HG03342 (cell line): Measurements from ENCODE around the gene TRAF3IP1.

ENCODE experiments used
- ATAC-seq: cut with Tn5 transposase; IDR thresholded peaks from one replicate; pipeline ENCODE4 v1.9.1; 2021; ENCODE audit warnings: mild to moderate bottlenecking, moderate library complexity; ENCODE audit not compliant: unreplicated experiment

TRAF3IP1 gene

DNA sequence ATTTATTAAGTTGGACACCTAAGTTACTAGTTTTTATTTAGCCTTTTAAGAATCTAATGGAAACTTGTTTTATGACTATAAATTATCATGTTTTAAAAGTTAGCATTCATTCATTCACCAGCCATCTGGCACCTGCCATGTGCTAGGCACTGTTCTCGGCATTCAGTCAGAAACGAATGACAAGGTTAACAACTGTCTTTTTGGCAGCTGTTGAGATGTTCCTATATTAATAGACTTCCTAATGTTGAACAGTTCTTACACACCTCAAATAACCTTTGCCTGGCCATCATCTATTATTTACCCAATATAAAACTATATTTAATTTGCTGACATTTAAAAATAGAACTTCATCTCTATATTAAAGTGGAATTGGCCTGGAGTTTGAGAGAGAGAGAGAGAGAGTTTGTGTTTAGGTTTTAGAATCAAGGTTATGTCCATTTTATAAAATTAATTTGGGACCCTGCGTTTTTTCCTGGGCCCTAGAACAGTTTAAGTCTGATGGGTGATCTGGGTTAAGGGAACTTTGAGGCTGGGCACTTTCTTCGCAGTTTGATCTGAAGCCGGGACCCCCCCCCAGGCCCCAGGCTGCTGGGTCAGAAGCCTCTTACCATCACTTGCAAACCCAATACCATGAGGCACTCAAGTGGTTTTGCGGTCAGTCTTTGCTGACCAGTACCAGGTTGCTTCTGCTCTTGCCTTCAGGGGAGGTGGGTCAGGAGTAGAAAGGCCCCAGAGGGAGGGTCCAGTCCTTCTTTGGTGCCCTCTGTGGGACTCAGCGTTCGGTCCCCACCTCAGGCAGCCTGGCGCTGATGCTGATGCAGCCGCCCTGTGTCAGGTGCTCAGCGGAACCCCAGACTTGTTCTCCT, 58.1 kb downstream of the TRAF3IP1 start:
- no peak for ATAC-seq

DNA sequence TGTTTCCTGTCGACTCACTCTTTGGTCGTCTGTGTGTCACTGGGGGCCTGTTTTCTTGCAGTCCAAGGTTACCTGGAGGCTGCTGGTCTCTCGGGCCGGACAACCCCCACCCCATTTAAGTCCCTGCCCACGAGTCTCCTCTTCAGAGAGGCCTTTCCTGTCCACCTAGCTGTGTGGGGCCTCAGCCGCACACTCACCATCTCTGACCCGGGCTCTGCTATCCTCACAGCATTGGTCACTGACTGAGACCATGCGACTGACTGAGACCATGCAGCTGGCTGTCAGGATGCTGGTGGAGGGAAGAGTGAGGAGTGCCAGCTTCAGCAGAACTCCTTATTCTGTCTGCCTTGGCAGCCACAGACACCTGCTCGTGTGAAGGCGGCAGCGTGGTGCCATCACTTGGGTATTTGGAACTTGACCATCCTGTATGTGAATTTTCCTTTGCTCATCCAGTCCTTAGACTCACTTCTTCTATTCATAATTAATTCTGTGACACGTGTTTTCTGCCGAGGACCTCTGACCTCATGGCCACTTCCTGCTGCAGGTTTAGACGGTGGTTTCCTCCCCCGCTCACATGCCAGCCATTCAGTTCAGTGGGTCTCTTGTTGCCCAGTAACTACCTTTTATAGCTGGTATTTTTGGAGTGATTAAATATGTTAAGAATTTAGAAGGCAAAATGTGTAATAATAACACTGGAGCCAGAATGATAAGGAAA, 58.9 kb downstream of the TRAF3IP1 start:
- ATAC-seq = no peak

GRCh38 chr2:238380336-238380735, 60.0 kb downstream of the TRAF3IP1 start:
- ATAC-seq = no peak

DNA sequence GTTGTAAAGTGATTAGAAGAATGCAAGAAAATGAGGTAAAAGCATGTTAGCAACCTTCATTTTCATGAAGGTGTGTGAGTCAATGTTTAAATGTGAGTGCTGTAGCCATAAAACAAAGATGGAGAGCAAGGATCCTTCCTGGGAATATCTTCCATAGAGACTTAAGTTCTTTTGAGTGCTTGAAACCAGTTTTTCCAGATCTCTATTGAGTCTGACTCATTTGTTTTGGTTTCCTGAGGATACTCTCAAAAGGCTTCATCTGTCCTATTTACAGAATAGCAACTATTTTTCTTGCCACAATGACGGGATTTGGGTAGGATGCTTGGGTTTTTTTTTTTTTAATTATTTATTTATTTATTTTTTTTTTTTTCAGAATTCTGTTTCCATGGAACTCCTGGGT, 60.5 kb downstream of the TRAF3IP1 start:
- no peak for ATAC-seq

DNA sequence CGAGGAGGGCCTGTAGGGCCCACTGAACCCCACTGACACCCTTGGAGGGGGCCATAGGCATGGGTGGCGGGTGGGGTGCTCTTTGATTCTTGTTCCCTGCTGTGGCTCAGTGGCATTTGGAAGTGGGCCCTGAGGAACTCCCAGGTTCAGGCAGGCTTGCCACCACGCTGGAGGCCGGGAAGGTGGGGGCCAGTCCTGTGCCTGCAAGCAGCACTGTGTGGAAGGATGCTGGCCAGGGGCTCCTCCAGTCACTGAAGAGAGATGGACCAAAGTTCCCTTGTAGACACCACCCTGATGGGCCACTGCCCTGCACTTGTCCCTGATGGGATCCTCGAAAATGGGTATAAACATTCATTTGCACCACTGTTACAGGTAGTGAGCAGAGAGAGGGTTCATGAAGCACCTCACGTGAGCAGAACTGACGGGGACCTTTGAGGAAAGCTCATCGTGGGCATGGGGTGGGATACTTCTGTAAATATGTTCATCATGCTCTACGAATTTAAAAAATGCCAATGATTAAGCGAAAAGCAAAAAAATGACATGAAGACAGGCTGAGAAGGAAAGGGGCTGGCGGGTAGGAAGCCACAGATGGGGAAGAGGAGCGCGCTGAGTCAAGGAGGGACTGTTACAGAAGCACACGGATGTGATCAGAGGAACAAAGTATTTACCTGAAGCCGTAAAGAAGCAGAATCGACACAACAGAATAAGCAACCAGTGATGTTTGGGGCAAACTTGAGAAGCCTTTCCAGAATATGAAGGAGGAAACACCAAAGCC, 61.2 kb downstream of the TRAF3IP1 start:
- no peak for ATAC-seq

GRCh38 chr2:238382381-238382781, 62.1 kb downstream of the TRAF3IP1 start:
- ATAC-seq = no peak

- no peak for ATAC-seq
Measured at GRCh38 chr2:238383135-238383534, 62.8 kb downstream of the TRAF3IP1 start.

DNA sequence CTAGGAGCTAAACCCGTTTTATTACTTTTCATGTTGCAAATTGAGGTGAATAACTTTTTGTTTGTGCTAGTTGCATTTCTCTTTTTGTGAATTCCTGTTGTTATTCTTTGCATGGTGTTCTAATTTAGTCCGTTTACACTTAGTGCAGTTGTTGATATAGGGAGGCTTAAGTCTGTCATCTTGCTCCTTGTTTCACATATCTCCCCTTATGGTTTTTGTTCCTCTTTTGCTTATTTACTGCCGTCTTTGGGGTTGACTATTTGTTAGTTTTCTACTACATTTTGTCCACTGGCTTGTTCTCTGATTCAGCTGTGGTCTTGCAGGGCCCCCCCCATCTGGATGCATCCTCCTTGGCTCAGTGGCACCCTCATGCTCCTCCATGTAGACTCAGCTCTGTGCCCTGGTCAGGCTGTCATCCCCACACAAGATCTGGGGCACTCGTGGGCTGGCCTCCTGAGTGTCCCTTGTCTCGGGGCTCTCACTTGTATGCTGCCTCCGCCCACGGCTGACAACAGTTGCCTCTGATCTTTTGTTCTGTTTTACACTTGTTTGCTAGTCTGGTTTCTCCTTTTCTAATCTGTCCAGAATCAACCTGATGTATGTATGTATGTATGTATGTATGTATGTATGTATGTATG, 63.5 kb downstream of the TRAF3IP1 start:
- no peak for ATAC-seq

- no peak for ATAC-seq
Measured at GRCh38 chr2:238387332-238387731, 67.0 kb downstream of the TRAF3IP1 start.

- no peak for ATAC-seq
Measured at GRCh38 chr2:238388794-238389193, 68.5 kb downstream of the TRAF3IP1 start.

- no peak for ATAC-seq
Measured at GRCh38 chr2:238389988-238390589, 69.8 kb downstream of the TRAF3IP1 start.

- ATAC-seq = no peak
Measured at GRCh38 chr2:238391042-238391689, 70.8 kb downstream of the TRAF3IP1 start.

DNA sequence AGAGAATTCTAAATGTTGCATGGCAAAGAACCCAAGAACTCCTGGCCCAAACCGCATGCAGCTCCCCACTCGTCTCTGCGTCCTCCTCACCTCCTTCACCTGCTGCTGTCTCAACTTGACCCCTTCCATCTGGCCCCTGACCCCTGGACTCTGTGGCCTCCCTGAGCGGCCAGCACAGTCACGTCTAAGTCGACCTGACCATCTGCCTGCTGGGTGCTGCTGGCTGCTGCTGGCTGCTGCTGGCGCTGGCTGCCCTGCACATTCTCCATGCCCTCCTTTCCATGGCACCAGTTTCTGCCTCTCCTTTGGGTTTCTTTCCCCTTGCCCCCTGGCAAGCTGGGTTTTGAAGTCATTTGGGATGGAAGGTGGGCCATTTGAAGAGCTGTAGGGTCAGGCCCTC, 76.3 kb downstream of the TRAF3IP1 start:
- ATAC-seq = no peak

DNA sequence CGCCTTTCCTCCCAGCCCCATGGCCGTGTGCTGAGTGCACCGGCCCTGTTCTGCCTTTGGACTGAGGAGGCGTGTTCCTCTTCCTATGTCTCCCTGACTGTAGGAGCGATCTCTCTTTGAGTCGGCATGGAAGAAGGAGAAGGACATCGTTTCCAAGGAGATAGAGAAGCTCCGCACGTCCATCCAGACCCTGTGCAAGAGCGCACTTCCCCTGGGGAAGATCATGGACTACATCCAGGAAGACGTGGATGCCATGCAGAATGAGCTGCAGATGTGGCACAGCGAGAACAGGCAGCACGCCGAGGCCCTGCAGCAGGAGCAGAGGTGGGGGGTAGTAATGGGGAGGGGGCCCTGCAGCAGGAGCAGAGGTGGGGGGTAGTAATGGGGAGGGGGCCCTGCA, 77.0 kb downstream of the TRAF3IP1 start:
- ATAC-seq = no peak

DNA sequence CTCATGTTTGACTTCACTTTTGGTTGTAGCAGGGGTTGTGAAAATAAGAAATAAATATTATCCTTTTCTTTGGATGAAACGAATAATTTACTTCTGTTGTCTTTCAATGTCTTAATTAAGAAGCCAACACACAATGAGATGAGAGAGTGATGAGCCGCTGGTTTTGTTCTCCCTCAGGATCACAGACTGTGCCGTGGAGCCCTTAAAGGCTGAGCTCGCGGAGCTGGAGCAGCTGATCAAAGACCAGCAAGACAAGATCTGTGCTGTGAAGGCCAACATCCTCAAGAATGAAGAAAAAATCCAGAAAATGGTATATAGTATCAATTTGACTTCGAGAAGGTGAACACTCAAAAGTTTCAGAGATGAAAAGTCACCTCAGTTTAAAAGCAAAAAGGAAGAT, 78.3 kb downstream of the TRAF3IP1 start:
- ATAC-seq = no peak

DNA sequence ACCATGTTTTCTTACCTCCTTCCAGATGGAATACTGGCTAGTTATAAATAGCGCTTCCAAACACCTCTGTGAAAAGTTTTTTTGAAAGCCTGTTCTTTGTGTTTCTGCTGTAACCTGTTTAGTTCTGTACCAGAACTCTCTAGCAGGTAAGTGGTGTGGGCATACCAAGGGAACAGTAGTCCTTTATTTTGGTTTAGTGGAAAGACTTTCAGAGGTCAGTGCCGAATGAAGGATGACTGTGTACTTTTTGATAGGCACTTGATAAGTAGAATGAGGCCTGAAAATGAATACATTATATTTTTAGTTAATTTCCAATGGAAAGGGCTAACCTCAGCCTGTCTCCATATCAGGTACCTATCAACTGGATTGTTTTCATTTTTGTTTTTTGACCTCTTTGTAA, 78.8 kb downstream of the TRAF3IP1 start:
- no peak for ATAC-seq

DNA sequence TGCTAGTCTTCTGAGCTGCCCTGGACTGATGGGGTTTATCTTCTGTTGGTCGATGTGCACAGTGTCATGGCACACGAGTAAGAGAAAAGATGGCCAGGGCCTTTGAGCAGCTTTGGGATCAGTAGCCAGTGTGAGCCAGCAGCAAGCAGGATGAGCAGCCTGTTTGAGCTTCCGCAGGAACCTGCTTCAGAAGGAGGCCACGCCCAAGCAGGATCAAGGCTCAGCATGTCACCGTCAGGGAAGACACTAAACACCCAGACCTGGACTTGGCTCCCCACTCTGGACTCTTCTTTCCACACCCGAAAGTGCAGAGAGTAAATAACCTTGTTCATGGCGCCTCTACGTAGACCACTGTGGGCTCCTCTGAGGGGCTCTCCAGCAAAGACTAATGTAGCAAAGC, 81.2 kb downstream of the TRAF3IP1 start:
- ATAC-seq = no peak

DNA sequence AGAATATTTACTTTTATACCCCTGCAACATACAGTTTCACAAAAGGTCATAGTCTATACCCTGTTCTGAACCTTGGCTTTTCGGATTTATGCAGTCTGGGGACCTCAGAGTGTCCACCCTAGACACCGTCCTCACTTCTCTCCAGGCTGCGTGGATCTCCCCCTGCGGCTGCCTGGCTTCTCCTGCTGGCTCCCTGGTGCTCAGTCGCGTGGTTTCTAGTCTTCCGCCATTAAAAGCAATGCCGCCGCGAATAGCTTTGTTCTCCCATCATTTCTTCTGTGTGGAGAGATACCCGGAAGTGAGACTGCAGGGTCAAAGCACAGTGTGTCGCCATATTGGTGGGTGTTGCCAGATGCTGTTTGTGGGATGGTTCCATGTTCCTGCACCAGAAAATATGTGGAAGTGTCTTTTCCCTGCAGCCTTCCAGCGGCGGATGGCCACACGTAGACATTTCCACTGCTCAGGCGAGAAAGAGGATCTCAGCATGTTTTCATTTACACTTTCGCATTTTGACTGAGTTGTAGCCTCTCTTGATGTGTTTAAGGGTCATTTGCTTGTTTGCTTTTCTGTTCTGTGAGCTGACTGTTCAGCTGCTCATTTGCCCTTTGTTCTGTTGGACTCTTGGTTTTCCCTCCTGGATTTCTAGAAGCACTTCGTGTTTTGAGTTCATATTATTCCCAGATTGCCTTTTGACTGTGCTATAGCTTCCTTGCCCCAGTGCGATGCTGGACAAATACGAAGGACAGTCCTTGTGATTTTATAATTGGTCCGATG, 83.5 kb downstream of the TRAF3IP1 start:
- no peak for ATAC-seq
